Omental fat pad (tissue), 4 donors: ENCODE measurements around the gene ZNF366. TPM values are rescaled to one million over a fixed set of nuclear protein-coding genes. Genes with fewer than 3 reads are reported as not detected.

ENCODE experiments used
- ATAC-seq: fragments of 150-250 bp; one replicate; pipeline ENCODE4 v1.9.1; 2016; ENCODE audit warnings: mild to moderate bottlenecking, moderate library complexity; ENCODE audit not compliant: low FRiP score
- DNase-seq: peaks from one replicate; pipeline ENCODE4 v3.0.0-alpha.2; 2019; ENCODE audit warnings: low spot score
- total RNA-seq, 4 donors: library from RNA; depleted of rRNA; stranded (reverse); fragments of >200 nt; gene quantifications; one replicate each; pipeline ENCODE4 v1.1.0, GENCODE V29; 2016
- TF ChIP-seq, protein P1 (sequence below), 3 donors: fragments of 450-650 bp; IDR thresholded peaks; one replicate each; pipeline ENCODE4 v1.5.1; 2016 to 2017; ENCODE audit warnings: antibody characterized with exemption in 3 of 3, mild to moderate bottlenecking in 3 of 3, moderate library complexity in 2 of 3

Gene ZNF366
- total RNA-seq, 4 donors from 2014 or later = 0.74 to 25.2 (median 6.5) TPM

- no peak for ATAC-seq
Observed at GRCh38 chr5:72402959-72403628, 104.1 kb downstream of the ZNF366 start.

DNA sequence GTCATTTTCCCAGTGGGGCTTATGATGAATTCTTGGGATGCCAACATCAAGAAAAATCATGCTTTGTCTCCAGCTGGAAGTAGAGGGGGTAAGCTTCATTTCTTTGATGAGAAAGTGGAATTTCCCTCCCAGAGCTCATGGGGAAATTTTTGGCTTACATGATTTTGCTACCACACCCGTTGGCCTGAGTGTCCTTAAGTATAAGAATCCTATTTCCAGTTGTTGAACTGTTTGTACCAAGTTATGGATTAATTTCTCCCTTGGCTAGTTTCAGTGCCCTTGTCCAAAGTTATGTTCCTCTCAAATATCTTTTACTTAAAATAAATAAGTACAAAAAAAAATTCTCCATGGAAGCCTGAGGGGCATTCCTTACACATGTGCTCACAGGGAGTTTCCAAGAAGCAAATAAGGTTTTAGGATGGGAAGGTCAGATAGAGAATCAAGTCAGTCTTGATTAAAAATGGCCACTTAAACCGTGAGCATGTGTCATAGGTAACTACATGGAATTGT is 104.8 kb downstream of the ZNF366 start:
- DNase-seq = no peak
- no peak for ATAC-seq
- TF ChIP-seq, protein P1, sequence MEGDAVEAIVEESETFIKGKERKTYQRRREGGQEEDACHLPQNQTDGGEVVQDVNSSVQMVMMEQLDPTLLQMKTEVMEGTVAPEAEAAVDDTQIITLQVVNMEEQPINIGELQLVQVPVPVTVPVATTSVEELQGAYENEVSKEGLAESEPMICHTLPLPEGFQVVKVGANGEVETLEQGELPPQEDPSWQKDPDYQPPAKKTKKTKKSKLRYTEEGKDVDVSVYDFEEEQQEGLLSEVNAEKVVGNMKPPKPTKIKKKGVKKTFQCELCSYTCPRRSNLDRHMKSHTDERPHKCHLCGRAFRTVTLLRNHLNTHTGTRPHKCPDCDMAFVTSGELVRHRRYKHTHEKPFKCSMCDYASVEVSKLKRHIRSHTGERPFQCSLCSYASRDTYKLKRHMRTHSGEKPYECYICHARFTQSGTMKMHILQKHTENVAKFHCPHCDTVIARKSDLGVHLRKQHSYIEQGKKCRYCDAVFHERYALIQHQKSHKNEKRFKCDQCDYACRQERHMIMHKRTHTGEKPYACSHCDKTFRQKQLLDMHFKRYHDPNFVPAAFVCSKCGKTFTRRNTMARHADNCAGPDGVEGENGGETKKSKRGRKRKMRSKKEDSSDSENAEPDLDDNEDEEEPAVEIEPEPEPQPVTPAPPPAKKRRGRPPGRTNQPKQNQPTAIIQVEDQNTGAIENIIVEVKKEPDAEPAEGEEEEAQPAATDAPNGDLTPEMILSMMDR (IDR thresholded peaks at IDR 0.05) = no peak

More at GRCh38 chr5:72402959-72403628, 104.1 kb downstream of the ZNF366 start:
- no peak for DNase-seq
- TF ChIP-seq, protein P1 (IDR thresholded peaks at IDR 0.05) = no peak

GRCh38 chr5:72400950-72401349 is 106.3 kb downstream of the ZNF366 start:
- DNase-seq = no peak
- ATAC-seq = no peak
- TF ChIP-seq, protein P1 (IDR thresholded peaks at IDR 0.05) = no peak

DNA sequence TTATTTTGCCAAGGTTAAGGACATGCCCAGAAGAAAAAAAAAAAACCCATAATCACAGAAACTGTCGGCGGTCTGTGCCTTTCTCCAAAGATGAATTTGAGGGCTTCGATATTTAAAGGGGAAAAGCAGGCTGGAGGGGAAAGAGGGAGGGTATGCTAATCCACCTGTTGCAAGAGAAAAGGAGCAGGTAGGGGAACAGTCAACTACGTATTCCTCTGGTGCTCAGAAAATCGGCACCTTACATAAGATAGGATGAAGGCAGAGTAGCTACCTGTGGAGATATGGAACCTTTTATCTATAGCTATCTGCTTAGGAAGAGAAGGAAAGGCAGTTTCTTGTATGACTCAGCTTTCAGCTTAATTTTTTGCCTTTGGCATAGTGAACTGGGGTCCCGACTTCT is 109.4 kb downstream of the ZNF366 start:
- DNase-seq = no peak
- TF ChIP-seq, protein P1 (IDR thresholded peaks at IDR 0.05) = no peak

GRCh38 chr5:72394688-72395087 is 112.5 kb downstream of the ZNF366 start:
- ATAC-seq (no peak), DNase-seq (no peak)
- TF ChIP-seq, protein P1 (IDR thresholded peaks at IDR 0.05) = no peak

More for the DNA sequence above, 109.4 kb downstream of the ZNF366 start:
- ATAC-seq = no peak

DNA sequence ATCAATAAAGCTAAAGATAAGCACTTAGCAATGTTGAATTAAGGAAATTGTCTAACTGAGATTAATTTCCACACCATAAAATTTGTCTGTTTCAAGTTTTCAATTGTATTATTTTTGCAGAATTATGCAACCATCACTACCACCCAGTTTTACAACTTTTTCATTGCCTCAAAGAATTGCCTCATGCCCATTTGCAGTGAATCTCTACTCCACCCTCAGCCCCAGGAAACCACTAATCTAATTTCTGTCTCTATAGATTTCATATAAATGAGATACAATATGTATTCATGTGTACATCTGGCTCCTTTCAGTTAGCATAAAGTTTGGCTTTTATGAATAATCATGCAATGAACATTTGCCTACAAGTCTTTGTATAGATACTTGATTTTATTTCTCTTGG is 114.2 kb downstream of the ZNF366 start:
- ATAC-seq (no peak), DNase-seq (no peak)
- TF ChIP-seq, protein P1 (IDR thresholded peaks at IDR 0.05) = no peak

Other genes starting within 250 kb of the ZNF366 start
- 10 to 100 TPM; 45.4 to 53.9 (median 51.4) TPM for gene MRPS27, start 187.2 kb downstream of the ZNF366 start, total RNA-seq
- 10 to 100 TPM in 1 of 4 donors, 1 to 10 TPM in 3; 4.8 to 10.2 (median 7.7) TPM for gene PTCD2, start 187.0 kb downstream of the ZNF366 start, total RNA-seq